GM18519 (cell line): ENCODE data around the gene METTL4.
A peak's percentile ranks its signal among the peaks of the same experiment; 100 is the strongest.

Experiments
- ATAC-seq: cut with Tn5 transposase; IDR thresholded peaks from one replicate; pipeline ENCODE4 v1.9.1; 2021; ENCODE audit warnings: mild to moderate bottlenecking, moderate library complexity; ENCODE audit not compliant: unreplicated experiment, low FRiP score

METTL4 gene

GRCh38 chr18:2568129-2568528 is 3.2 kb downstream of the METTL4 start:
- no peak for ATAC-seq

GRCh38 chr18:2564373-2564772 is 6.9 kb downstream of the METTL4 start:
- ATAC-seq = no peak

DNA sequence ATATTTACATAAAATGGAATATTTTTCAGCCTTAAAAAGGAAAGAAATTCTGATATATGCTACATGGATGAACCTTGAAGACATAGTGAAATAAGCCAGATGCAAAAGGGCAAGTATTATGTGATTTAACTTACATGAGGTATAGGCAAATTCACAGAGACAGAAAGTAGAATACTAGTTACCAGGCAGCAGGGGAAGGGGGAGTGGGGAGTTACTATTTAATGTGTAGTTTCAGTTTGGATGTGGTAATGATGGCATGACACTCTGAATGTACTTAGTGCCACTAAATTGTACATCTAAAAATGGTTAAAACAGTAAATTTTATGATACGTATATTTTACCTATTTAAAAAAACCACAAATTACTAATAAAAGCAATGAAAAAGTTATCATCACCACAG is 12.1 kb downstream of the METTL4 start:
- no peak for ATAC-seq

DNA sequence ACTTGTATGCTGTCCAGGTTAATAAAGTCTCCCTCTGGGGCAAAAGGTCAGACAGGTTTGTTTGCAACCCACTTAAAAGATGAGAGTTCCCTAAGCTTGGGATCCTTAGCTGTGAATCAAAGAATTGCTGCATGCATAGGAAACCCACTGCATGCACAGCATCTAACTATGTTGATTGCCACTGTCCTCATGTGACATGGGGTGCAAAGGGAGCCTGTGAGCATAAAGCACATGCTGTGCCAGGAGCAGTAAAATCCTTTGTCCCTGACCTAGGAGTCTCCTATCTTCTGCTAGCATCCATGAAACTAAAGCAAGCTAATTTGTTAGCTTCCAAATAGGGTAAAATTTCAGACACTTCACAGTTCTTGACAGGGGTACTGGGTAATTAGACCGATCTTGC is 13.8 kb downstream of the METTL4 start:
- no peak for ATAC-seq

DNA sequence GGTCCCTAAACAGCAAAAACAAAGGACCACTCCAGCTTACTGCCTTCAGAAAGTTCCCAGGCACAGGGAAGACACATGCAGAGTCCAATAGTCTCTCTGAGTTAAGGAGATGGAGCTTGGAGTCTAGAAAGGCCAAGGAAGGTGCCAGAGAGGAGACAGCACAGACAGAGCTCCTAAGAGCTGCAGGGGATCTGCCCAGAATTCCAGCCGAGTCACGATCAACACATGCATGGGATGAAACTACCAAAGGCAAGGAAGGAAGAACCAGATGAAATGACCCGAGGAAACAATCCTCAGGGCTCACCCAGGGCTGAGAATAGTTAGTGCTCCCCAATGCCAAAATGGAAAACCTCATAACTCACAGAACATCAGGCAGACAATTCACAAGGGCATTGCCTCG is 15.4 kb downstream of the METTL4 start:
- no peak for ATAC-seq

- no peak for ATAC-seq
Observed at GRCh38 chr18:2554696-2555095, 16.6 kb downstream of the METTL4 start.

DNA sequence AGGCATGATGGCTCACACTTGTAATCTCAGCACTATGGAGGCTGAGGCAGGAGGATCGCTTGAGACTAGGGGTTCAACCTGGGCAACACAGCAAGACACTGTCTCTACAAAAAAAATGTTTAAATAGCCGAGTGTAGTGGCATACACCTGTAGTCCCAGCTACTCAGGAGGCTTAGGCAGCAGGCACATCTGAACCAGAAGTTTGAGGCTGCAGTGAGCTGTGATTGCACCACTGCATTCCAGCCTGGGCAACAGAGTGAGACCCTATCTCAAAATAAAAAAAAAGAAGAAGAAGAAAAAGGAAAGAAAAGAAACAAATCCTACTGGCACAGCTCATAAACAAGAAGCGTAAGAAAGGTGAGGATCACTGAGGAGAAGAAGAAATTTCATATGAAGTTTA is 19.9 kb downstream of the METTL4 start:
- ATAC-seq = no peak

- no peak for ATAC-seq
Observed at GRCh38 chr18:2549462-2549861, 21.8 kb downstream of the METTL4 start.

GRCh38 chr18:2547477-2548087 is 23.7 kb downstream of the METTL4 start:
- no peak for ATAC-seq

DNA sequence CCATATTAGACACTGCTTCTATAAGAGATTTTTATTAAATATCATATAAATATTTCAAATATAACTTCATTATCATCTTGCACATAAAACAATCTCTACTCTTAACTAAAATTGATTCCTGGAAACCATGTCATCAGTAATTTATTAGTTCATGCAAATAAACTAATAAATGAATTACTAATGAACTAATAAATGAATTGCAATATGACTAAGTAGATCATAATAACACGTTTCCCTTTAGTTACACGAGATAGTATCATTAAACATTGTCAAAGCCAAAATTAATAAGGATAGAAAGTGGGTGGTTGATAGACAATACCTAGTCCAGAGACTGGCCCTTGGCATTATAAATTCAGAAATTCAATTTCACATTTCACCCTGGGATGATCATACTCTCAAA is 26.1 kb downstream of the METTL4 start:
- ATAC-seq = no peak

GRCh38 chr18:2541925-2542563 is 29.3 kb downstream of the METTL4 start:
- peak; percentile 80 for ATAC-seq

DNA sequence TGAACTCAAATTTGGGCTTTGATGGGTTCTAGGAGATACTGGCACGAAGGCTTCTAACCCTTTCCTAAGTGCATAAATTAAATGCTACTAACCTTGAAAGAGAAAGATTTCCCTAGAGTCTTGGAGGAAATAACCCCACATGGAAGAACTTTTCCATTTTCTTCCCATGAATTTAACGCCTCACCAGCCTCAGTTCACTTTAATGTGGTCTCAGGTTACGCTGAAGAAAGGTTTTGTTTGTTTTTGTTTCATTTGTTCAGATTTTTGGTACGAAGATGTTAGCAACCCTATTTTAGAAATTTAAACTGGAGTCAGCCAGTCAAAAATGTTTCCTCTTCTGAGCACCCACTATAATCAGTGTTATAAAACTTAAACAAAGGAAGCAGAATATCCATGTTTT is 30.7 kb downstream of the METTL4 start:
- no peak for ATAC-seq

- ATAC-seq = no peak
Observed at GRCh38 chr18:2538844-2539243, 32.5 kb downstream of the METTL4 start.

DNA sequence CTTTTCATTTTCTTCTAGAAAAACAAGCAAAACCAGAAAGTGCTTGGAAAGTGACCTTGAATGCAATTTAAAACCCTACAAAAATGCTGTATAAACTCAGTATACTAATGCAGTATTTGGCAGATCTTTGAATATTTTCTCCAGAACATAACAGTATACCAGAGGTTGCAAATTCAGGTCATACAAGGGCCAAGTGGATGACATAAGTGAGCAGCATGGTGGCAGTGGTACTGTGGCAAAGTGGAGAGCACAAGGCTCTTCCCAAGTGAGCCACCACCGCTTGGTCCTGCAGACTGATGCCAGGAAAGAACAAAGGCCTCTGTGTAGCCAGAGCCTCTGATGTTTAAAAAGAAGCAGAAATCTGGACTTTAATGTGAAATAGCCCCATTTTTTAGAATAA is 33.1 kb downstream of the METTL4 start:
- ATAC-seq = no peak

- ATAC-seq = no peak
Observed at GRCh38 chr18:2537296-2537695, 34.0 kb downstream of the METTL4 start.

DNA sequence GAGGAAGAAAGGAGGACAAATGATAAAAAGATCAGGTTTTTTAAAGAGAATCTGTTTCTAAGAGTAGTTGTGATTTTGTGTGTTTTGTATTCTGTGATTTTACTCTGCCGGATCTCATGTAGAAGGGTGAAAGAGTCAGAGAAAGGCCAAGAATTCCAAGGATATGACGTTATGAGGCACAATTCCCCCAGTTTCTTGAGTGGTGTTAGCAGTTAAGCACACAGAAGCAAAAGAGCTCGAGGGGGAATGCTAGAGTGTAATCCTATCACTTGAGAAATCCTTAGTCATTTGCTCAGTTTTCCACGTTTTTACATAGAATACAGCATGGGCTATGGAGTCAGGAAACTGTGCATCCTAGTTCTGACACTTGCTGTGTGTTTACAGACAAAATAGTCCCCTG is 34.8 kb downstream of the METTL4 start:
- no peak for ATAC-seq

DNA sequence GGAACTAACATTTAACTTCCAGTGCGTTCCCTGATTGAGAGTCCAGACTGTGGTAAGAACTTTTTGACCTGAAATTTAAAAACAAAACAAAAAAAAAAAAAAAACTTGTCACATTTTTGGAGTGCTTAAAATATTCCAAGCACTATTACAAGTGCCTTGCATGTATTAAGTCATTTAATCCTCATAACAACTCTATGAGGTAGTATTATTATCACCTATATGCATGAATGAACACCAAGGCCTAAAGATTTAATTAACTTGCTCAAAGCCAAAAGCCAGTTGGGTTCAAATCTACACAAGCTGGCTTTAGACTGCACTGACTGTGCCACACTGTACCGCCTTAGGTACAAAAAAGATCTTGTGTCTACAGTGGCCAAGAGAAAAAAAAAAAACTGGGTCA is 35.2 kb downstream of the METTL4 start:
- no peak for ATAC-seq

DNA sequence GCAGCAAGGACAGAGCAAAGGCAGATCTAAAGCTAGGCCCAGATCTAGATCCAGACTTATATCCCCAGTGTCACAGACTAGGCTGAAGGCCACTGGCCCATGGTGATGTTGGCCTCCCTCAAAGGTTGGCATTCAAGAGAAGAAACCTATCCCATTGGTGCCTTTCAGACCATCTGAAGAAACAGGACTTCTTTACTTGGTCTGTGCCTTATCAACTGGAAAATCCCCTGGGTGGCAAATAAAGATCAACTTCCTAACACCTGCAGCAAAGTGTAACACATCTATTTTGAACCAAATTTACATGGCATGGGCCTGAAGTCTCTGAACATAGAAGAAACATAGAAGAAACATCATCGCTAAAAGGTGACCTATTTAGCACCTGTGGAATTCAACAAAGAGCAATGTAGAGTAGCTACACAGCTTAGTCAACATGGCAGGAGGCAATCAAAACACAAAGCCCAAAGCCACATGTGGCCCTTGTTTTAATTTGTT is 35.8 kb downstream of the METTL4 start:
- no peak for ATAC-seq

- ATAC-seq = no peak
Observed at GRCh38 chr18:2534906-2535305, 36.4 kb downstream of the METTL4 start.

GRCh38 chr18:2532797-2533196 is 38.5 kb downstream of the METTL4 start:
- ATAC-seq = no peak

GRCh38 chr18:2531751-2532150 is 39.6 kb downstream of the METTL4 start:
- ATAC-seq = no peak

DNA sequence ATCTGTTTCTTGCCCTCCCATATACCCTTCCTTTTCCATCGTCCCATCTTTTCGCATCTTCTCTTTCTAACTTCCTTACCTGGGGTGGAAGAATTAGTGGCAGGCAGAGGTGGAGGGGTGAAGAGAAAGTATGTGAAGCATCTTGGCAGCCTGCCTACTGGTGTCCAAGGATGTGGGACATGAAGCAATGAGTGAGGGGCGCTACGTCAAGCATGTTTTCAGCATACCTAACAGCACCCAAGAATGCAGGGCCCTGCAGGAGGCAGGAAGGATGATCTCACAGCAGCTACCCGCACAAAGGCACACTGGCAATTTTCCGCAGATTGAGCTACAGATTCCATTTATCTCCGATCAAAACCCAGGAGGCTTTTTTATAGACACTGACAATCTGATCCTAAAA is 42.2 kb downstream of the METTL4 start:
- ATAC-seq = no peak
